ENCODE results near the gene CDCA3. TPM values are rescaled to one million over a fixed set of nuclear protein-coding genes. Genes with fewer than 3 reads are reported as not detected.
"Not testable (repeated sequence)": the region's sequence is repeated elsewhere in the genome, so short reads cannot be mapped to it uniquely, and the experiment has no call there.

Gene CDCA3
- polyA plus RNA-seq, 1 experiment: 11.6 TPM

- Histone ChIP-seq H3K27me3 (ENCODE audit: control insufficient read depth, insufficient read depth, low read length) (no peaks in the 10 kb centered on the region), H3K27ac (ENCODE audit: low read depth, low read length) (no peak overlapping the region), H3K9me3 (ENCODE audit: control insufficient read depth, insufficient read depth, low read length) (no peaks in the 10 kb centered on the region; the same call in 1 of the 2 replicates), H3K4me3 (ENCODE audit: low read depth, low read length) (peak overlapping the region; percentile 84)
- no peak for DNase-seq (ENCODE audit: low read depth, low spot score)
- no peak for TF ChIP-seq CTCF (IDR thresholded peaks at IDR 0.05; ENCODE audit: low read depth, low read length)
- ChIA-PET POLR2A (interaction anchor here (0.7 to 3.3 kb wide), 4 partner anchors 19 to 67 kb away, joined by 4 to 37 read pairs (median 21); partner anchors contain the start of genes CDCA3 and USP5), CTCF (interaction anchor here (1.5 to 5.1 kb wide), 8 partner anchors 11 to 117 kb away, joined by 11 to 50 read pairs (median 18); partner anchors contain the start of genes CDCA3, MLF2 and USP5)
Measured at GRCh38 chr12:6871052-6871957, 20.2 kb upstream of the CDCA3 start.

GRCh38 chr12:6870304-6870703, 19.2 kb upstream of the CDCA3 start:
- peak overlapping the region; percentile 22 for H3K27ac ChIP-seq (ENCODE audit: low read depth, low read length)
- not testable (repeated sequence) for DNase-seq (ENCODE audit: low read depth, low spot score)
- CTCF ChIA-PET: interaction anchor here (1.0 to 5.1 kb wide), 12 partner anchors 9 to 318 kb away, joined by 3 to 50 read pairs (median 6); partner anchors contain the start of genes CDCA3, GNB3 and USP5

GRCh38 chr12:6869049-6870021, 18.2 kb upstream of the CDCA3 start:
- peak; percentile 91 for TF ChIP-seq CTCF (IDR thresholded peaks at IDR 0.05; ENCODE audit: low read depth, low read length)
- Histone ChIP-seq H3K27ac (ENCODE audit: low read depth, low read length) (peak overlapping the region; percentile 21), H3K4me3 (ENCODE audit: low read depth, low read length) (peak overlapping the region; percentile 90), H3K27me3 (ENCODE audit: control insufficient read depth, insufficient read depth, low read length) (no peaks in the 10 kb centered on the region), H3K9me3 (ENCODE audit: control insufficient read depth, insufficient read depth, low read length) (no peaks in the 10 kb centered on the region; the same call in 1 of the 2 replicates)
- DNase-seq (ENCODE audit: low read depth, low spot score): peak; percentile 48
- POLR2A ChIA-PET: interaction anchor here (0.6 to 3.8 kb wide), 8 partner anchors 17 to 335 kb away, joined by 3 to 25 read pairs (median 6); partner anchors contain the start of genes C12orf57, CDCA3, GPR162 and RNU7-1
- CTCF ChIA-PET: interaction anchor here (0.5 to 5.1 kb wide), 35 partner anchors 8 to 317 kb away, joined by 3 to 50 read pairs (median 4); partner anchors contain the start of genes C12orf57, CDCA3, GNB3 and LRRC23

More at GRCh38 chr12:6870304-6870703, 19.2 kb upstream of the CDCA3 start:
- H3K9me3 ChIP-seq (ENCODE audit: control insufficient read depth, insufficient read depth, low read length); H3K4me3 ChIP-seq (ENCODE audit: low read depth, low read length); H3K27me3 ChIP-seq (ENCODE audit: control insufficient read depth, insufficient read depth, low read length): not testable (repeated sequence)
- POLR2A ChIA-PET: interaction anchor here (3.3 to 3.8 kb wide), 2 partner anchors 18 to 55 kb away, joined by 21 to 37 read pairs; partner anchors contain the start of genes CDCA3 and USP5

- Histone ChIP-seq H3K4me3 (ENCODE audit: low read depth, low read length) (peak overlapping the region; percentile 90), H3K27ac (ENCODE audit: low read depth, low read length) (peak overlapping the region; percentile 39), H3K27me3 (ENCODE audit: control insufficient read depth, insufficient read depth, low read length) (no peaks in the 10 kb centered on the region), H3K9me3 (ENCODE audit: control insufficient read depth, insufficient read depth, low read length) (no peaks in the 10 kb centered on the region; the same call in 1 of the 2 replicates)
- TF ChIP-seq CTCF (IDR thresholded peaks at IDR 0.05; ENCODE audit: low read depth, low read length): peak; percentile 36
- ChIA-PET POLR2A (interaction anchor here (0.5 to 4.8 kb wide), 14 partner anchors 16 to 329 kb away, joined by 3 to 57 read pairs (median 6); partner anchors contain the start of genes C12orf57, CDCA3, COPS7A and GPR162), CTCF (interaction anchor here (0.7 to 5.1 kb wide), 10 partner anchors 10 to 116 kb away, joined by 4 to 50 read pairs (median 8); partner anchors contain the start of genes CDCA3, LRRC23, MLF2 and USP5)
- DNase-seq (ENCODE audit: low read depth, low spot score): no peak
Measured at GRCh38 chr12:6868211-6869048, 17.3 kb upstream of the CDCA3 start.
